GM12874 (cell line): ENCODE results near the gene PELO.

Experiments used
- CTCF ChIP-seq: IDR thresholded peaks from 2 replicates; pipeline ENCODE4 v1.5.1; 2011; ENCODE audit warnings: low read depth, mild to moderate bottlenecking, control low read depth, low read length, moderate library complexity; ENCODE audit not compliant: insufficient read depth

PELO gene

GRCh38 chr5:52834320-52834719 is 46.6 kb downstream of the PELO start:
- no peak for TF ChIP-seq CTCF

GRCh38 chr5:52837068-52837467 is 49.4 kb downstream of the PELO start:
- no peak for TF ChIP-seq CTCF
